ENCODE measurements around the gene COL6A3.
"Not testable (repeated sequence)": the region's sequence is repeated elsewhere in the genome, so short reads cannot be mapped to it uniquely, and the experiment has no call there.

The COL6A3 gene

DNA sequence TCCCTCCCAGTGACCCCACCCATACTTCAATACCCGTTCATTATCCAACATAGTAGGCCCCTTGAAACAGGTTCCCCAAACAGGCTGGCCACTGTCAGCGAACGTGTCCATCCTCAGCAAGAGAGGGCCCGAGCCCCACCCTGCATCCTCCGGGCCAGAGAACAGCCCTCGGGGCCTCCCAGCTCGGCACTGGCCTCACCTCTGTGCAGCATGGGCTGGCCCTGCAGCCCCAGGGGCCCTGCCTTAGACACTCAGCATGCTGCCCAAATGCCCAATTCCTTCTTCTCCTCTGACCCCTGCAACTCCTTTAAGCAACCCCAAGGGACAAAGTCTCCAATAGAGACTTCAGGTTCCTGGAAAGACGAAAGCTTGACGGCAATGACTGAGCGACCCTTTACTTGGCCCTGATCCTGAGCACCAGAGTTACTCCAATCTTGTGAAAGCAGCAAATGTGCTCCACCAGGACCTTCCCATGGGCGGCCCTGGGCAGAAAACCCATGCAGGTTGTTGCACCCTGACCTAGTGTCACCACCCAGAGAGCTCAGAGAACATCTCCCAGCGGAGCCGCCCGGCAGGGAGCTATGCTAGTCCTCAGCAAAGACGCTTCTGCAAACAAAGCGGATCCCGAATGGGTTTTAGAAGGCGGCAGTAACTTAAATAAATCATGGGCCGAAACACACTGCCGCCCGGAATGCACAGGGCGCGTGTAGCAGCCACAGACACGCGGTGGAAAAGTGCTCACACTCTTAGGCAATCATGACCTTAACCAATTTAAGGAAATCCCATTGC, 782 bp downstream of the COL6A3 start:
- DNase-seq, result no peak

DNA sequence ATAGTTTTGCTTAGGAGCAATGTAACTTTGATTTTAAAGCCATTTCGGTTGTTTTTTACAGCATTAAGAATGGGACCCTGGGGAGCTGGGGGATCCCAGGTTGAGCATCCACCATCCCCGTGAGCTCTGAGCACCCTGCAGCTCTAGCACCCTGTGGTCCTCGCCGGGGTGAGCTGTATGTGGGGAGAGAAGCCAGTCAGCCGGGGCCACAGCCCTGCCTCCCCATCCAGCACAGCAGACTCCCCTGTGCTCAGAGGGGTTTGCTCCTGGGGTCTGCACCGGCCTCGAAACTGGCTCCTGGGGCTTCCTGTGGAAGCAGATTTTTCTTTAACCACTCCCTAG, 1.3 kb downstream of the COL6A3 start:
- DNase-seq, result no peak

DNA sequence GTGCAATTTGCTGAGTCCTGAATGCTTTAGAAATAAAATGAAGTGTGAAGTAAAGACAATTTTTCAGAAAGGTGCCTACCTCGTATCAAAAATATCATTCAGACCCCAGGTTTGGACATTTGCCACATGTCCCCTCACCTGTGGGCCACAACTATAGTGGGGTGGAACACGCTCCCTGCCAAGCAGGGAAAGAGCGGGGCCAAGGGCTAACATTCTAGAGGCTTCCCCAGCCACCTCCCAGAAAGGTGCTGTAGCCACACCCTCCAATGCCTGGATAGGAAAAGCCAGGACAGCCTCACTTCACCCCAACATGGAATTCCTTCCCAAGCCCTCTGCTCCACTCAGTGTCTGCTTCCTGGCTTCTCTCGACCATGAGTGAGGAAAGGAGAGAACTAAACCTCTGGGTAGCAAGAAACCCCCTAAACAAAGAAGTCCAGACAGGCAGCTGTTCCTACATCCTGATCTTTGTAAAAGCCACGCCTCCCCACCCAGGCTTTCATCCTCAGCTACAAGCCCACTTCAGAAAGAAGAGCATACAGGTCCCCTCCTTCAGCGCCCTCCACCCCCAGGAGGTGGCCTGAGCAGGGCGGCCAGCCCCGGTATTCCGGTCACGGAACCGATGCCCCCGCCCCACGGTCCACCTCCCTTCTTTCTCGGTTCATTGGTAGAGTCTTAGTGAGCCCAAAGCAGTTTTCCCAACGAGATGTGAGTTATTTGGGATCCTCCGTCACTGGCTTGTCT, 2.1 kb downstream of the COL6A3 start:
- no peak for DNase-seq

DNA sequence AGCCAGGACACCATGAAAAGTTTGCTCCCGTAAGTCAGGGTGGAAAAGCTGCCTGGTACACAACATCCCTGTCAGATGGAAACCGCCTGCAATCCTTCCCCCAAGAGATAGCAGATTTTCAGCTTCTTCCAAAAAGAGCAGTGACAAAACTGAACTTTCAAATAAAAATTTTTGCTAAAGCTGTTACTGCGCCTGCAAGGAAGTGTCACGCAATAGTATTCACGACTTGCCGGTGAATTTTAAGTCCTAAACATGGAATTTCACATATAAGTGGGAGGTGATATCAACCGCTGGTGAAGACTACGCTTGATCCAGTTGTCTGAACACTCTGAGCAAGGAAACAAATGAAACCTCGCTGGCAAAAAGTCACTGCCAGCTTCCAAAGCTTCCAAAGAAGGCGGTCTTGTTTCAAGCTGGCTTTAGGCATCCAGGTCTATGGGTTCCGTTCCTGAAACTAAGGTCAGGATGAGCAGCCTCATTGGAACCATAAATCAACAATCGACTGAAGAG, 2.8 kb downstream of the COL6A3 start:
- no peak for DNase-seq

DNA sequence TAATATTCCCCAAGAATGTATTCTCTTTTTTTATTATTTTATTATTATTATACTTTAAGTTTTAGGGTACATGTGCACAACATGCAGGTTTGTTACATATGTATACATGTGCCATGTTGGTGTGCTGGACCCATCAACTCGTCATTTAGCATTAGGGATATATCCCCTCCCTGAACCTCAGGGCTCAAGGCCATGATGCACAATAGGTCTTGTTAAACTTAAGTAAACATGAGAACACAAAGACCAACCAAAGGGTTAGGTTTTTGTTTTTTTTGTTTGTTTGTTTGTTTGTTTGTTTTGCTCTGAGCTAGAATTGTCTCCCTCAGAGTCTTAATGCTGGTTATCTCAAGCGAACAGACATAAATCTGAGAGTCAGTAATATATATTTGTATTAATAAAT, 4.7 kb downstream of the COL6A3 start:
- DNase-seq, result not testable (repeated sequence)

DNA sequence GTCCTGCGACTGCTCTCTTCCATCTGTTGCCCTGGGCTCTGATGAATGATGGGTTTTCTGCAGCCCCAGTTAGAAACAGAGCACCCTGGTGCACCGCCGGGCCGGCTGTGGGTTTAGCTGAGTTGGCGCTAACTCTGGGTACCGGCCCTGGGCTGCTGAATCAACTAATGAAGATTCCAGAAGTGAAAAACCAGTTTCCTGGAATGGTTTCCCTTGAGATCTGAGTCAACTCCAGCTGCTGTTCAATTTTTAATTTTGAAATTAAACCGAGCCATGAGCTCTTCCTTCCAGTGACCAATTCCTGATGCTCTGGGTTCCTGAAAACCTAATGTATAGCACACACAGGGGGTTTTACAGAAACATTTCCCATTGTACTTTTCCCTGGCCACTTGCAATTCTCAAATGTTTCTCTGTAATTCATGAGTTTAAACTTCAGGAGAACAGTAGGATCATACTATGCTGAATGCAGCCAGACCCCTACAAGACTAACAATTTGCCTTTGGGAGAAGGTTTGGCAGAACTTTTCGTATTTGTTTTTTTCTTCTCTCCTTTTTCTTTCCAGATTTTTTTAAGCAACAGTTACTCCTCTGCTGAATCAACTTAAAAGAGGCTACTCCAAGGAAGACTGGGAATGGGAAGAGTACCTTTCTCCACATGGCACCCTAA, 5.5 kb downstream of the COL6A3 start:
- no peak for DNase-seq

DNA sequence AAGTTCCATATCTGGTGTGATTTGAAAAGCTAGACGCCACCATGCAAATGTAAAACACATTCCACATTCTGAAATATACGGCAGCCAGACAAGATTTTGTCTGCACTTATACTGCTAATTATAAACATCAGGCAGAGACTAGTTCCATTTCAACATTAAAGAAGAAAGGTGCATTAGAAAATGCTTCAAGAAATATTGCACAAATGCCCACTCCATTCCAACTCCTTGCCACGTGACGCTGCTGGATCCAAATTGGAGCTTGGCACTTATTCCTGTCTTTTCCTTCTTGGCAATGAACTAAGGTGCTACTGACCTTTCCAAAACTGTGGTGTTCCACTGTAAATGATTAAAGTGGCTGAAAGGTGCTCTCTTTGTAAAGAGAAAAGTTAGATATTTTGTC, 6.3 kb downstream of the COL6A3 start:
- DNase-seq, result no peak

DNA sequence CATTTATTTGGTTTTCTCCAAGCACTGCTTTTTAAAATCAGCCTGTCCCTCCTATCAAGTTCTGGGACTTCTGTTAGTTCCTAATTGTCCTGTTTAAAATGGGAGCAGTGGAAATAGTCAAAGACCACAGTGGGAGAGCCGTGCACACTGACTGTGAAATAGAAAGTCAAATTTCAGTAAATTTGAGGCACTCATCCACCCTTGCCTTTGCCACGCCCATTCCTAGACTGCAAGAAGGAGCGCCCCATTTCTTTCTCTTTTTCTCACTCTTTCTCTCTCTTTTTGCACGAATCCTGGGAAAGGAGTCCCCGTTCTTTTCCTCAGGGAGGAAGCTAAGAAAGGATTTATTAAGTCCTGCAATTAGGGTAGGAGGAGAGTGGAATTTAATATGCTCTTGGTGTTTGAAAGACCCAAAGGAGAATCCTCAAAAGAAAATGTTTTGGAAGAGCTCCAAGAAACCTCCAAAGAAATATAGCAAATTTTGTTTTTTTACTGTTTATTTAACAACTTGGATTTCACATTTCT, 7.5 kb downstream of the COL6A3 start:
- no peak for DNase-seq

DNA sequence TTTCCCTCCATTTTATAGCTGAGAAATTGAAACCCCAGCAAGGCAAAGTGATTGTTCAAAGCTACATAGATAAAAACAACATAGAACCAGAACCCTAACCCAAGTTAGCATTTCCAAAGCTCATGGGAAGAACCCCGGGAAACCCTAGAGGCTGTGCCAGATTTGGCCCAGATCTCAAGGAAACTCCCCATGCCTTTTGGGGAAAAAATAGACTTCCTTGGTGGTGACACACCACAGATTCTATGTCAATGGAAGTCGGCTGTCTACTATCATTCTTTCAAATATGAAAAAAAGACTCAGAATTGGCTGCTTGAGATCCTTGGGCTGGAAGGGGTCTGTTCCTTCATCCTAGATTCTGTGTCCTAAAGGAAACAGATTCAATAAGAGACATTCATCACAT, 8.4 kb downstream of the COL6A3 start:
- no peak for DNase-seq

DNA sequence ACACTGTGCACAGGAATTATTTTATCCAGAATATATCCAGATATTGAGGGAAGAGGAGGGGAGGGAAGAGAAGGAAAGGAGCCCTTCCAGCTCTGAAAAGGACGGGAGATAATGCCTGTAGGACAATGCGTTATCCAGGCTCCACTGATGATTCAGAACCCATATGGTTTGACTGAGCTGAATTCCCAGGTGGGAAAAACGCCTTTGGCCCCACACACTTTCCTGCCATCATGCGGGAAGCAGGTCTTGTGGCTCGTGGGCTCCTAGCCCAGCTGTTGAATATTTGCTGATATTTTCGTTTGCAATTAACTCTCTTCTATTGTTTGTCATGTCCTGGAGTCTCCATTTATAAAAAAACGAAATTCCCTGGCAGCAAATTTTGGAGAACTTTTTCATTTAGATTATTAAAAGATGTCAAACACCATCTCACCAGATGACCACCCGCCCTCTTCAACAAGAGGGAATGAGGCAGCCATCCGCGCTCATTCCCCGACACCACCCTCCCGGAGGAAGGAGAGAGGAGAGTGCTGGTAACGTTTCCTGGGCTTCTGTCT, 8.9 kb downstream of the COL6A3 start:
- DNase-seq, result no peak

DNA sequence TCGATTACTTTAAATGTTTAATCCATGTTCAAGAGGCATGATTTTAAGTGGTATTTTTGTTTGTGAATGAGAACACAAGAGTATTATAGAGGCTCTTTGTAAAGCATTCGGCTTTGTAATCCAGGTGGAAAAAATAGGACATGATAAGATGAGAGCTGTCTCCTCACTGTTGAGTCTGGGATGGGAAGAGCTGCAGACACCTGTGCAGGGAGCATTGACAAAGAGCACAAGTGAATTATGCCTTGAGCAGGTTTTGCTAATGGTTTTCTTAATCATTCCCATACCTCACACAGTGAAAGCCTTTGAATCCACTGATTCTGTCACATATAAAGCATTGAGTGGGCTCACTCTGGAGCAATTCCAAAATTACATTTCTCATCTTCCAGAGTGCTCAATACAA, 9.6 kb downstream of the COL6A3 start:
- no peak for DNase-seq

DNA sequence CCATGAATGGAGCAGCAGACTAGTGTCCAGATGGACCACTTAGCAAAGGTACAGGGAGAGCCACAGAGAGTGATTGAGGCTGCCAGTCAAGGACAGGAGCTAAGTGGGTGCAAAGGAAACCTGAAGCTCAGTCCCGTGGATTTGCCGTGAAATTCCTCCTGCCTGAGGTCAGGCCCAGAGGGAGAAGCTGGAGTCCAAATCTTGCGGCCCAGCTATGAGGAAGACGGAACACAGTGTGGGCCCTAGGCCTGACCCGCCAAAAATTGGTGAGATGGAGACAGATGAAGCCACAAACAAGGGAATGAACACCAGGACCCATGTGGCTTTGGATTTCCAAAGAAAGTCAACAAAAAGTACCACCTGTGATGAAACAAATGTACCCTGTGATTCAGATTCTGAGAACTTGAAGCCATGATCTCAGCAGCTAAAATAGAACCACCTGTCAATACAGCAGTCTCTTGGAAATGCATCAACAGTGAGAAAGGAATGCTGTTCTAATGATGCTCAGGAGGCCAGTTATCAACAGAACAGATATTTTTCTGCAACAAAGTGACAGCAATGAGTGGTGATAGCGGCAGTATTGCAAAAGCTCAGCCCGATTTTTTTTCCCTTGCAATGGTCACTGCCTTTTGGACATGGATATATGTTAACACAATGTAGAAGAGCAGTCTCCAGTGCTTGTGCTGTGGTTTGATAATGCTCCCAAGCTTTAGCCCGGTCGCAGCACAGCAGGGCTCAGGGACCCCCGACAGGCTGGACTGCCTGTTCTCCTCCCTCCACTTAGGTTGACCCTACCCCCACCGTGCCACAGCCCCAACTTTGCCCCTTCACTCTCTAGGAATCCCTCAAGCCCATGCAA, 10.7 kb downstream of the COL6A3 start:
- DNase-seq, result no peak

DNA sequence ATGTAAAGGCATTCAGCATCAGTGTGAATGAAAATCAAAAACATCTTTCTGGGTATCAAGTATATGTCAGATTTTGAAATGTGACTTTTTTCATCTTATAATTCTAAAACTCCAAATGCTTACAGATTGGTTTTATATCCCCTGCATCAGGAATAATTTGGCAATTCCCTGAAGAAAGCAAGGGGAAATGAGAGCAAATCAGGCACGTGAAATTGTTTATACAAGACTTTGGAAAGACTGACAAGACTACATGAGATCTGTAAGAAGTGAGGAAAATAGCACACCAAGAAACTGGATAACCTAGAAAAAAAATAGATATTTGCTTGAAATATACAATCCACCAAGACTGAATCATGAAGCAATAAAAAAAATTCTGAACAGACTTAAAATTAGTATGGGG, 13.8 kb downstream of the COL6A3 start:
- no peak for DNase-seq

DNA sequence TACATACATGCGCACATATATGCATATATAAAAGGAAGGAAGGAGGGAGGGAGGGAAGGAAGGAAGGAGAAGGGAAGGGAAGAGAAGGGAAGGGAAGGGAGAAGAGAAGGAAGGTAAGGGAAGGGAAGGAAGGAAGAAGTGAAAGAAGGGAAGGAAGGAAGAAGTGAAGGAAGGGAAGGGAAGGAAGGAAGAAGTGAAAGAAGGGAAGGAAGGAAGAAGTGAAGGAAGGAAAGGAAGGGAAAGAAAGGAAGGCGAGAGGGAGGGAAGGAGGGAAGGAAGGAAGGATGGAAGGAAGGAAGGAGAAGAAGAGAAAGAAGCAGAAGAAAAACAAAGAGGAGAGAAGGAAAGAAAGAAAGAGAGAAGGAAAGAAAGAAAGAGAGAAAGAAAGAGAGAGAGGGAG, 16.9 kb downstream of the COL6A3 start:
- no peak for DNase-seq

DNA sequence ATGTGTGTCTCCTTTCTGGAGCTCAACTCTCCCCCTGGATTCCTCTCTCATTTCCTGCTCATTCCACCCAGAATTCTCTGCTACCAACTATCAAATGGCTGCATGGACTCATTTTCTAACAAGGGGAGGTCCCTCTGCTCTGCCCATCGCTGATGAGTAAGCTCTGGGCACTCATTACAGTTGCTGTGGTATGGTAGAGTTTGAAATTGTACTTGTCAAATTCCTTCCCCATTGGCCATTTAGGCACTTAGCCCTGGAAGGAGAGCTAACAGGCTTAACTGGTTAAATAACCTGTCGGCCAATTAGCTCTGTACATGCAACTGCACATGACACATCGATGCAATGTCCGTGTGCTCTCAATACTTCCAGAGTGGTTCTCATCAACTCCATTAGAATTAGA, 20.4 kb downstream of the COL6A3 start:
- DNase-seq, result no peak

DNA sequence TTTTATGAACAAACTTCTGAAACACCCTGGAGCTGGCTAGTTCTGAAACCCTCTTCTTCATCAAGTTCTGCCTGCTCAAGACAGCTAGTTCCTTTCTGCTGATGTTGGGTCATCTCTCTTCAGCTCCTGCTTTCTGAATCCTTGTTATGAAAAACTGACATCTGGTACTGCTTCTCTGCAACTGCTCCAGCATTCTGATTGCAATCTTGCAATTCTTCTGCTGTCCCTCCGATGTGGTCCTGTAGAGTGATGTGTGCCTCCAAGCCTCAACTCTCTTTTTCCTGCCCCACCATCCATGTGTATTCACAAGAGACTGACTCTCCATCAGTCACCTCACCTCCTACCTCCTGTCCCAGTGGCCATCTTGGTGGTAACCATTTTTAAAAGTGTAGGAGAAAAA, 21.8 kb downstream of the COL6A3 start:
- no peak for DNase-seq

DNA sequence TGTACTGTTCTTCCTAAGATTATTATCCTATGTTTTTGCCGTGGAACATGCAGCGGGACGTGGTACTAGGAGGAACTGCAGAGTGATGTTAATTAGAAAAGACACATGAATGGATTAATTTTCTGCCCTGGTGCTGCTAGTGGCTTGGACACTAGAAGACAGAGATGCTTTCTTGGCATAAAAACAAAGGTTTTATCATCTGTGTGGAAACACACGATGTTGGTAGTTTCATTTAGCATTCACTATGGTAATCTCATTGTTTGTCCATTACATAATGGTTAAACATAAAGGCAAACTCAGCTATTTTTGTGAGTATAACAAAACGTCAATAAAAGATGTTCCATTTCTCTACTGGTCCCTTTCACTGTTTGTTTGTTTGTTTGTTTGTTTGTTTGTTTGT, 22.8 kb downstream of the COL6A3 start:
- DNase-seq, result no peak

DNA sequence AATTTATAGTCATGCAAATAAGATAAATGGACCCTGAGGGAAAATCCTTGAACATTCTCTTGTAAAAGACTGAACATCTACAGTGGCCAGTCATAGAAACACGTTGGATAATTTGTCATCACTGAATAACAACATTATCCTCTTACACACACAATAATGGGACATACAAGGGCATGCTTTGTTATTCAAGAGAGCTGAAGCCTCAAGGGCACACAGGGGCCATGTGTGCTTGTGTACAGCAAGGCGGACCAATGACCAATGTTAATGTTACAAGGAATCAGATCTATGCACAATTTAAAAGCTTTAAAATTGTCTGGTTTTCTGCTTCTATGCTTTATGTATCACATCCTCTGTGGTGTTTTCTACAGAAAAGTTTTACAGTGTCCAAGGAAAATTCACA, 23.7 kb downstream of the COL6A3 start:
- DNase-seq, result no peak

DNA sequence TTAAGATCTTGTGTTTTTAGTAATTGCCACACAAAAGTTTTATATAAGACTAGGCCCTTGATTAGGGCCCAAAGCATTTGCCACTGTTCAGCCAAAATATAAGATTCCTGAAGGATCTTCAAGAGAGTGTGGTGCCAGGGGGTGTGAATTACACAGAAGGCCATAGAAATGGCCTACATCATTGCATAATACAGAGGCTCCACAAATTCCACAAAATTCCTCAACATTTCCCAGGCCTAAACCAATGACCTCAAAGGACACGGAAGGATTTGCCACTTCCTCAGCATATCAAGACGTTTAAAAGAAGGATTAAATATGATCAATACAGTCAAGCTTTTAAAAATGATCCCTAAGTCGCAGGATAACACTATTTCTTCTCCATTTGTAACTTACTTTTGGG, 24.1 kb downstream of the COL6A3 start:
- no peak for DNase-seq

DNA sequence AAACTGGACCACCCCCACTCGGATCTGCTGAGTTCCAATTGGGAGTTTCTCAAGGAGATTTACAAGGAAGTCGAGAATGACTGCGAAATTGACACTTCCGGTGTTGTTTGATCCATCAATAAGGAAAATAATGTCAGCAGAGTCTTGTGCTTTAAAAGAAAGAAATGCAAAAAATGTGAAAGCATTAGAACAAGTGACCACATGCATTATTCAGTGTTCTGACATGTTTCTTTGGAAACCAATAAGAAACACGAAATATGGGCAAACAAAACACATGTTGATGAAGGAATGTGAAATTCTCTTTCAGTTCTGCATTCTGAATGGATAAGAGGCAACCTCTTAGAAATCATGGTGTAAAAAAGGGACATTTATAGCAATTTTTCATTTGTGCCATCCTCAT, 25.9 kb downstream of the COL6A3 start:
- no peak for DNase-seq

DNA sequence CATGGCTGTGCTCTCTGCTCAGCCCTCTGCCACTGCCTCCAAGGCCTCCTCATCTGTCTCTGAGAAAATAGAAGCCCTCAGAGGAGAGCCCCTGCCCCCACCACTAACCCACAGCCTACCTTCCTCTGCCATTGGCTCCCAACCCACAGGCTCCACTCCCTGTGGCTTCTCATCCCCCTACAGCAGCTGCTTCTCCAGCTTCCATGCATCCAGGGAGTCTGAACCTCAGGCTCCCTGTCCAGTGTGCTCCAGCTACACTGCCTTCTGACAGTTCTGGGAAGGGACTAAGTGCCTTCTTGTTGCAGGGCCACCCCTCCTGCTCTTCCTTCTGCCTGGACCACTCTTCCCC, 29.3 kb downstream of the COL6A3 start:
- no peak for DNase-seq

DNA sequence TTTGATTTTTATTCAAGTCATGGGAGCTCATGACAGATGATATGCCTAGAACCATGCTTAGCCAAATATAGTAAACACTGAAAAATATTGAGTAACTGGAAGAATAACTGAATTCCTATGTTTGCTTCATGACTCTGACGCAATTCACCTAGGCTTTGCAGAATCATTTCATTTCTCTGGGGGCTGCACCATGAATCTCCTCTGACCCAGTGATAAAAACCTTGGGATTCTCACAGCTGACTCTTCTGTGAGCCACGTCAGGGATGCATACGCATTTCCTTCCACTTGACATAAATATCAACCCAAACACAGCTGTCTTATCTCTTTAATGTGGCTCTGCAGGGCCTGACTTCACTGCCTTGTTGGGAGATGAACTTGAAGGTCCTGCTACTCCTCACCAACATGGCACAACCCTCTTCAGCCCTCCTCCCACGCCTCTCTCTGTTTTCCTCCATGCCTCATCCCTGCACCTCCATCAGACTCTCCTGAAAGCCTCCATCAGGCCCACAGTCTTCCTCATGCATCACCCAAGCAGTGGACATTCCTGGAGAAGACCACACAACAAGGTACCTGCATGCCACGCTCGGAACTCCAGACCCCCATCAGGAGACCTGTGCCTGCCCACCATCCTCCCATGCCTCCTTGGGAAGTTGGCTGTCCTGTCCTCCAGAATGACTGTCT, 29.8 kb downstream of the COL6A3 start:
- no peak for DNase-seq

Measured in OCI-M1 (cell line).